Stimulated activated naive B cell treated with anti-CD40 and anti-IgM and Interleukin-4, amounts not matched to agents 10 μg/mL and 1 μg/mL and 100 μg/mL, for 72 hours (primary cell): ENCODE results near the gene PDS5B.
A peak's percentile ranks its signal among the peaks of the same experiment; 100 is the strongest.
"Not testable (repeated sequence)": the region's sequence is repeated elsewhere in the genome, so short reads cannot be mapped to it uniquely, and the experiment has no call there.

Experiments
- ATAC-seq, 2 donors: fragments of 150-1000 bp; cut with Tn5 transposase; replicated peaks; 2 replicates each; pipeline ENCODE4 v1.10.0; 2021; ENCODE audit warnings: moderate library complexity in 1 of 2
- DNase-seq: peaks from one replicate; pipeline ENCODE4 v3.0.0; 2021
- H3K27ac Mint-ChIP-seq: one replicate; pipeline ENCODE4 v1.8.0; 2022; ENCODE audit warnings: mild to moderate bottlenecking, mixed read lengths
- H3K27me3 Mint-ChIP-seq, 2 donors: one replicate each; pipeline ENCODE4 v1.8.0; 2022; ENCODE audit warnings: mixed read lengths in 2 of 2
- H3K36me3 Mint-ChIP-seq, 2 donors: one replicate each; pipeline ENCODE4 v1.8.0; 2022; ENCODE audit warnings: mixed read lengths in 2 of 2, mild to moderate bottlenecking in 1 of 2
- H3K4me1 Mint-ChIP-seq, 2 donors: one replicate each; pipeline ENCODE4 v1.8.0; 2022; ENCODE audit warnings: mixed read lengths in 2 of 2, mild to moderate bottlenecking in 1 of 2
- H3K4me3 Mint-ChIP-seq, 2 donors: one replicate each; pipeline ENCODE4 v1.8.0; 2022; ENCODE audit warnings: mild to moderate bottlenecking in 2 of 2, mixed read lengths in 2 of 2, moderate library complexity in 1 of 2
- H3K9me3 Mint-ChIP-seq, 2 donors: one replicate each; pipeline ENCODE4 v1.8.0; 2022; ENCODE audit warnings: mixed read lengths in 2 of 2, mild to moderate bottlenecking in 1 of 2

Gene PDS5B

GRCh38 chr13:32707471-32707870 is 121.2 kb downstream of the PDS5B start:
- peak overlapping the region; percentile 31 for H3K27ac Mint-ChIP-seq
- H3K4me1 Mint-ChIP-seq: no peaks in the 10 kb centered on the region
- ATAC-seq (no peak), DNase-seq (no peak)
- H3K9me3 Mint-ChIP-seq: peaks cover 1 to 2% of the 10 kb centered on the region in 2 donors
- H3K36me3 Mint-ChIP-seq: peaks cover 28 to 41% of the 10 kb centered on the region in 2 donors
- H3K27me3 Mint-ChIP-seq: no peaks in the 10 kb centered on the region
- no peak overlapping the region for H3K4me3 Mint-ChIP-seq

GRCh38 chr13:32713397-32713796 is 127.1 kb downstream of the PDS5B start:
- Mint-ChIP-seq H3K36me3 (peaks cover 48 to 60% of the 10 kb centered on the region in 2 donors), H3K4me1 (no peaks in the 10 kb centered on the region), H3K4me3 (no peak overlapping the region), H3K27ac (no peak overlapping the region), H3K27me3 (no peaks in the 10 kb centered on the region), H3K9me3 (peaks cover 14 to 15% of the 10 kb centered on the region in 2 donors)
- DNase-seq (no peak), ATAC-seq (no peak)

GRCh38 chr13:32716201-32716600 is 129.9 kb downstream of the PDS5B start:
- not testable (repeated sequence) for ATAC-seq, H3K4me1 Mint-ChIP-seq, H3K4me3 Mint-ChIP-seq, DNase-seq, H3K27me3 Mint-ChIP-seq, H3K27ac Mint-ChIP-seq
- Mint-ChIP-seq H3K9me3 (peaks cover 14 to 15% of the 10 kb centered on the region in 2 donors), H3K36me3 (peaks cover 50 to 54% of the 10 kb centered on the region in 2 donors)

- no peaks in the 10 kb centered on the region for H3K9me3 Mint-ChIP-seq
- no peaks in the 10 kb centered on the region for H3K27me3 Mint-ChIP-seq
- DNase-seq: no peak
- ATAC-seq: no peak
- peaks cover 34 to 41% of the 10 kb centered on the region in 2 donors for H3K36me3 Mint-ChIP-seq
- no peak overlapping the region for H3K27ac Mint-ChIP-seq
- no peaks in the 10 kb centered on the region for H3K4me1 Mint-ChIP-seq
- H3K4me3 Mint-ChIP-seq: no peak overlapping the region
Measured at GRCh38 chr13:32720026-32720425, 133.8 kb downstream of the PDS5B start.

- H3K27ac Mint-ChIP-seq: peak overlapping the region; percentile 81
- not testable (repeated sequence) for H3K9me3 Mint-ChIP-seq, DNase-seq, H3K4me1 Mint-ChIP-seq, H3K4me3 Mint-ChIP-seq, H3K27me3 Mint-ChIP-seq, ATAC-seq
- H3K36me3 Mint-ChIP-seq: peaks cover 25 to 37% of the 10 kb centered on the region in 2 donors
Measured at GRCh38 chr13:32721131-32722034, 135.1 kb downstream of the PDS5B start.

- Mint-ChIP-seq H3K27me3 (no peaks in the 10 kb centered on the region), H3K4me3 (no peak overlapping the region), H3K9me3 (no peaks in the 10 kb centered on the region), H3K4me1 (peaks cover 0 to 5% of the 10 kb centered on the region in 2 donors), H3K36me3 (peaks cover 25 to 40% of the 10 kb centered on the region in 2 donors), H3K27ac (no peak overlapping the region)
- no peak for DNase-seq
- no peak for ATAC-seq
Measured at GRCh38 chr13:32722340-32722739, 136.1 kb downstream of the PDS5B start.

GRCh38 chr13:32723987-32724386 is 137.7 kb downstream of the PDS5B start:
- Mint-ChIP-seq H3K4me3 (no peak overlapping the region), H3K4me1 (peaks cover 0 to 5% of the 10 kb centered on the region in 2 donors), H3K27ac (no peak overlapping the region), H3K36me3 (peaks cover 30 to 49% of the 10 kb centered on the region in 2 donors), H3K9me3 (no peaks in the 10 kb centered on the region), H3K27me3 (no peaks in the 10 kb centered on the region)
- ATAC-seq (no peak), DNase-seq (no peak)

- H3K9me3 Mint-ChIP-seq: no peaks in the 10 kb centered on the region
- H3K36me3 Mint-ChIP-seq: peaks cover 31 to 61% of the 10 kb centered on the region in 2 donors
Measured at GRCh38 chr13:32726374-32727037, 140.3 kb downstream of the PDS5B start.

GRCh38 chr13:32728327-32728726 is 142.1 kb downstream of the PDS5B start:
- H3K4me1 Mint-ChIP-seq: peaks cover 11 to 13% of the 10 kb centered on the region in 2 donors
- no peak overlapping the region for H3K4me3 Mint-ChIP-seq
- DNase-seq: no peak
- H3K27me3 Mint-ChIP-seq: no peaks in the 10 kb centered on the region
- peaks cover 20 to 49% of the 10 kb centered on the region in 2 donors for H3K36me3 Mint-ChIP-seq
- no peaks in the 10 kb centered on the region for H3K9me3 Mint-ChIP-seq
- no peak for ATAC-seq
- H3K27ac Mint-ChIP-seq: no peak overlapping the region

More at GRCh38 chr13:32726374-32727037, 140.3 kb downstream of the PDS5B start:
- no peak for DNase-seq
- Mint-ChIP-seq H3K27ac (no peak overlapping the region), H3K4me1 (peaks cover 9 to 13% of the 10 kb centered on the region in 2 donors), H3K4me3 (no peak overlapping the region), H3K27me3 (no peaks in the 10 kb centered on the region)
- ATAC-seq: no peak

GRCh38 chr13:32729097-32729496 is 142.8 kb downstream of the PDS5B start:
- H3K9me3 Mint-ChIP-seq, H3K27me3 Mint-ChIP-seq: not testable (repeated sequence)
- H3K36me3 Mint-ChIP-seq: peaks cover 20 to 46% of the 10 kb centered on the region in 2 donors

GRCh38 chr13:32731074-32731473 is 144.8 kb downstream of the PDS5B start:
- Mint-ChIP-seq H3K4me1 (peaks cover 13 to 16% of the 10 kb centered on the region in 2 donors), H3K27me3 (no peaks in the 10 kb centered on the region)

More at GRCh38 chr13:32729097-32729496, 142.8 kb downstream of the PDS5B start:
- not testable (repeated sequence) for DNase-seq, H3K4me3 Mint-ChIP-seq, H3K27ac Mint-ChIP-seq, ATAC-seq
- H3K4me1 Mint-ChIP-seq: peaks cover 11 to 13% of the 10 kb centered on the region in 2 donors

GRCh38 chr13:32731576-32731975 is 145.3 kb downstream of the PDS5B start:
- H3K4me3 Mint-ChIP-seq: no peak overlapping the region

More at GRCh38 chr13:32731074-32731473, 144.8 kb downstream of the PDS5B start:
- peaks cover 20 to 37% of the 10 kb centered on the region in 2 donors for H3K36me3 Mint-ChIP-seq
- ATAC-seq (no peak), DNase-seq (no peak)
- H3K9me3 Mint-ChIP-seq: no peaks in the 10 kb centered on the region
- no peak overlapping the region for H3K27ac Mint-ChIP-seq
- no peak overlapping the region for H3K4me3 Mint-ChIP-seq

GRCh38 chr13:32733690-32734089 is 147.4 kb downstream of the PDS5B start:
- Mint-ChIP-seq H3K9me3 (no peaks in the 10 kb centered on the region), H3K4me3 (no peak overlapping the region), H3K27me3 (no peaks in the 10 kb centered on the region), H3K4me1 (peaks cover 18 to 35% of the 10 kb centered on the region in 2 donors), H3K36me3 (peaks cover 20 to 33% of the 10 kb centered on the region in 2 donors), H3K27ac (no peak overlapping the region)
- DNase-seq (no peak), ATAC-seq (no peak)

More at GRCh38 chr13:32731576-32731975, 145.3 kb downstream of the PDS5B start:
- ATAC-seq: no peak
- H3K27ac Mint-ChIP-seq: no peak overlapping the region
- no peaks in the 10 kb centered on the region for H3K27me3 Mint-ChIP-seq
- no peak for DNase-seq
- peaks cover 12 to 21% of the 10 kb centered on the region in 2 donors for H3K4me1 Mint-ChIP-seq
- H3K9me3 Mint-ChIP-seq: no peaks in the 10 kb centered on the region
- H3K36me3 Mint-ChIP-seq: peaks cover 22 to 34% of the 10 kb centered on the region in 2 donors

GRCh38 chr13:32734511-32734910 is 148.3 kb downstream of the PDS5B start:
- H3K9me3 Mint-ChIP-seq: no peaks in the 10 kb centered on the region
- peaks cover 18 to 35% of the 10 kb centered on the region in 2 donors for H3K4me1 Mint-ChIP-seq
- no peak overlapping the region for H3K4me3 Mint-ChIP-seq
- no peak for DNase-seq
- peaks cover 15 to 28% of the 10 kb centered on the region in 2 donors for H3K36me3 Mint-ChIP-seq
- no peaks in the 10 kb centered on the region for H3K27me3 Mint-ChIP-seq
- ATAC-seq: no peak
- H3K27ac Mint-ChIP-seq: no peak overlapping the region
